KBM-7 (cell line): ENCODE data around the gene TEX11.
"Not testable (repeated sequence)": the region's sequence is repeated elsewhere in the genome, so short reads cannot be mapped to it uniquely, and the experiment has no call there.

Experiments
- DNase-seq: peaks from one replicate; pipeline ENCODE4 v3.0.0-alpha.2; 2015
- in situ Hi-C: fragments of 300-500 bp; cut with MboI; formaldehyde crosslinking; loops from 2 replicates; pipeline ENCODE4 v1.14.3; 2020; ENCODE audit warnings: low sequenced_read_pairs, low pct_unique_long_range_greater_than_20kb, mixed read lengths

The TEX11 gene

DNA sequence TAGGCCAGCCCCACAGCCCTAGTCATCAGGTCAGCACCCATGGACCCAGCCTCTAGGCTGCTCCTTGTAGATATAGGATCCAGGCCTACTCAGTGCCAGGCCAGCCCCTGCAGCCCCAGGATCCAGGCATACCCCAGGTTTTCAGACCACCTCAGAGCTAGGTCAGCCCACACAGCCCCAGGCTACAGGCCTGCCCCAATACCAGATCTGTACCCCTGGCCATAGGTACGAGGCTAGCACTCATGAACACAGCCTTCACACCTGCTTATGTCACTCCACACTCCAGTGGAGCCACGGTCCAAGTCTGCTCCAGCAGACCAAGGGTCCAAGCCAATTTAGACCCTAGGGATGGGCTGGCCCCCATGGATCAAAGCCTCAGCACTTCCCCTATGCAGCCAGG lies 272.8 kb downstream of the TEX11 start:
- in situ Hi-C loops: no loop called here
- no peak for DNase-seq

DNA sequence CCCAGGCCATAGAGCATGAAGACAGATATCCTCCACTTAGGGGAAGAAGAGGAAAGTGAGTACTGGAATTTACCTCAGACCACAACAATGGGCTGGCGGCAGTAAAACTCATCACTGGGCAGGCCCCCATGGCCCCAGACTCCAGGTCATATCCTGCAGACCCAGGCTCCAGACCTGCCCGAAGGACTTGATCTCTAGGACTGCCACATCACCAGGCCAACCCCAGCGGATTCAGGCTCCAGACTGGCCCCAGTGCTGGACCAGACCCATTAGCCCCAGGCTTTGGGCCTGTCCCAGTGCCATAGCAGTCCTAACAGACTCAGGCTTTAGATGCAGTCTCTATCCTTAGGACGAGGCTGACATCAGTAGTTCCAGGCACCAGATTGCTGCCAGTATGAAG lies 273.3 kb downstream of the TEX11 start:
- in situ Hi-C loops: no loop called here
- no peak for DNase-seq

DNA sequence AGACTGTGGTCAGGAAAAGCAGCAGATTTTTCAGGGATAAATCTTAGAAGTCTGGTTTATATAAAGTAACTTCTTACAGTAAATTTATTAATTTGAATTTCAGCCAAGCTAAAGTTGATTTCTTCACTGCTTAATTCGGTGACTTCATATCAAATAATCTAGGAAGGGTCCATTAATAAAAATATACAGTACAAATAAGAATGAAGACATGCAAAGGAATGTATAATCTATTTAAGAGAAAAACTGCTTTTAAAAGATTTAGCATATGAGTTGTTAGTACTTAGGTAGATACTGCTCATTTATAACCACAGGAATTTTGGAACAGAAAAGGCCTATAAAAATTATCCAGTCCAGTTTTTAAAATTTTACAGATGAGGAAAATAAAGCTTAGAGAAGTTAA lies 286.8 kb downstream of the TEX11 start:
- DNase-seq: no peak
- in situ Hi-C loops: no loop called here

DNA sequence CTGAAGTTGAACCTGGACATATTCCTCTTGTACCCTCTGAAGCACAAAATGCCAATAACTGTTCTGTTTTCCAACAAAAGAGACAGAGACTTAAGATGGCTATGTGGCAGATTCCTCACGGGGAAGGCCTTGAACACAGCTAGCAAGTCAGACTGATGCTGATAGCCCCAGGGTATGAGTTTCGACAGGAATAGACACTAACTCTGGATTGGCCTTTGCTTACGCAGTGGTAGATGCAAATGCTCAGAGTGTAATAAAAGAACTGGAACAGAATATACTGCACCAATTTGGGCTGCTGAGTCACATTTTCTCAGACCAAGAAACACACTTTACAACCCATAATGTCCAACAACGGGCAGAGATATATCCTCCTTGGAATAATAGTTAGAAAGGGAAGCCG lies 290.0 kb downstream of the TEX11 start:
- no peak for DNase-seq
- in situ Hi-C loops: no loop called here

DNA sequence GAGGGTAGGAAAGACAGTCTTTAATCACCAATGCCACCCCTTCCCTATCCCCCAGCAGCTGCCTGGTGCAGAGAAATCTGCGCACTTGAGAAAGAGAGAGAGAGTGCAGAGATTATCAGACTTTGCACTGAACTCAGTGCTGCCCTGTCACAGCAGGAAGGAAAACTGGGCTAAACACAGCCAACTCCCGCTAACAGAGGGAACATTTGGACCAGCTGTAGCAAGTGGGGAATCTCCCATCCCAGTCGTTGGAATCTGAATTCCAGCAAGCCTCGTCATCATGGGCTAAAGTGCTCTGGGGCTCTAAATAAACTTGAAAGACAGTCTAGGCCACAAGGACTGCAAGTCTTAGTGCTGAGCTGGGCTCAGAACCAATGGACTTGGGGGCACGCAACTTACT lies 295.2 kb downstream of the TEX11 start:
- in situ Hi-C loops: no loop called here
- no peak for DNase-seq

DNA sequence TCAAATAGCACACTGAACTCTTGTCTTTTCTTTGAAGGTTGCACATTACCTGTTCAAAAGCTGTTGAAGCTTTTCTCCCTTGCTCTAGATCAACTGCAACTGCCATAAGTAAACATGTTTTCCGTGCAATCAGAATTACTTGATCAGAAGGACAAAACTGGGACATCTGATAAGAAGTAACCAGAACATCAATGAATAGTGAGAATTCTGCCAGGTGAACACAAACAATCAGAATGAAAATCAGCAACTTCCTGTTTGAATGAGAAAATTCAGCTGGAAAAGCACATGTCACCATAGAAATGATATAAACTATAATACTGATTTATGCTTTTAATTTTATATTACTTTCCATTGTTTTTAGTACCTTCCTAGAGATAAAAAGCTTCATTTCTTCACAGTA lies 303.2 kb downstream of the TEX11 start:
- DNase-seq: no peak
- in situ Hi-C loops: no loop called here

DNA sequence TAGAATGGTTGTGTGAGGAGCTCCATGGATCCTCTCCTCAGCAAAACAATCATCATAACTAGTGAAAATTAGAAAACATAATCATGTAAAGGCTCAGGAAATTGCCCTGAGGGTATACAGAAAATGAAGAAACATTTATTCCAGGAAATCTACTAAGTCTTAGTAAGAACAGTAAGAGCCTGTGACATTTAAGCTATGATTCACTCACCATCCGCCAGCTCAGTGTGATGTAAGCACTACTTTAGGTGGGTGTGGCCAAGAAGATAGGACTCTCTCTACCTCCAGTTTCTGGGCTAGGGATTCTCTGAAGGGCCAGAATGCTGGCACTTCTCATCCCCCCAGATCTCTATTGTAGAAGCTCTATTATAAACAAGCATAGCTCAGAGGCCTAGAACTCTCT lies 316.4 kb downstream of the TEX11 start:
- no peak for DNase-seq
- in situ Hi-C loops: no loop called here

DNA sequence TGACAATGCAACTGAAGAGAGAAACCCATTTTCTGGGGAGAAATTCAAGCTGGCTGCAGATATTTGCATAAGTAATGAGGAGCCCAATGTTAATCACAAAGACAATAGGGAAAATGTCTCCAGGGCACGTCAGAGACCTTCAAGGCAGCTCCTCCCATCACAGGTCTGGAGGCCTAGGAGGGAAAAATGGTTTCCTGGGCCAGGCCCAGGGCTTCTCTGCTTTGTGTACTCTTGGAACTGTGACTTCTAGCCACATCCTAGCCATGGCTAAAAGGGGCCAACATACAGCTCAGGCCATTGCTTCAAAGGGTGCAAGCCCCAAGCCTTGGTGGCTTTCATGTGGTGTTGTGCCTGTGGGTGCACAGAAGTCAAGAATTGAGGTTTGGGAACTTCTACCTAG lies 321.4 kb downstream of the TEX11 start:
- DNase-seq, in situ Hi-C loops: not testable (repeated sequence)

DNA sequence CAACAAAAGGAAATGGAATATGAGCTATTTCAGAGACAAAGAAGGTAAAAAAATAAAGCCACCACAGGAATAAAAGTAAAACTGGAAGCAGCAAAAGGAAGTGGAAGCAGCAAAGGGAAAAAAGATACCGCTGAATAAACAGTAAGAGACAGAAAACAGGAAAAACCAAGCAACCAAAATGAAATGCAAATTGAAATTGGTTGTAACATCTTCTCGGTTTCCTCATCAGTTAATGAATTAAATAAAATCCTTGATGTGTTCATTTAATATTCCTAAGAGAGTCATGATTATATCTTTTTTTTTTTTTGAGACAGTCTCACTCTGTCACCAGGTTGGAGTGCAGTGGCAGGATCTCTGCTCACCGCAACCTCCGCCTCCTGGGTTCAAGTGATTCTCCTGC lies 331.1 kb downstream of the TEX11 start:
- in situ Hi-C loops: no loop called here
- no peak for DNase-seq

DNA sequence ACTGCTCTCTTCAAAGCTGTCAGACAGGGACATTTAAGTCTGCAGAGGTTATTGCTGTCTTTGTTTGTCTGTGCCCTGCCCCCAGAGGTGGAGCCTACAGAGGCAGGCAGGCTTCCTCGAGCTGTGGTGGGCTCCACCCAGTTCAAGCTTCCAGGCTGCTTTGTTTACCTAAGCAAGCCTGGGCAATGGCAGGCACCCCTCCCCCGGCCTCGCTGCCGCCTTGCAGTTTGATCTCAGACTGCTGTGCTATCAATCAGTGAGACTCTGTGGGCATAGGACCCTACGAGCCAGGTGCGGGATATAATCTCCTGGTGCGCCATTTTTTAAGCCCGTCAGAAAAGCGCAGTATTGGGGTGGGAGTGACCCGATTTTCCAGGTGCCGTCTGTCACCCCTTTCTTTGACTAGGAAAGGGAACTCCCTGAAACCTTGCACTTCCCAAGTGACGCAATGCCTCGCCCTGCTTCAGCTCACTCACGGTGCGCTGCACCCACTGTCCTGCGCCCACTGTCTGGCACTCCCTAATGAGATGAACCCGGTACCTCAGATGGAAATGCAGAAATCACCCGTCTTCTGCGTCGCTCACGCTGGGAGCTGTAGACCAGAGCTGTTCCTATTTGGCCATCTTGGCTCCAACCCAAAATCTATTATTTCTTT lies 338.5 kb downstream of the TEX11 start:
- DNase-seq, in situ Hi-C loops: not testable (repeated sequence)

DNA sequence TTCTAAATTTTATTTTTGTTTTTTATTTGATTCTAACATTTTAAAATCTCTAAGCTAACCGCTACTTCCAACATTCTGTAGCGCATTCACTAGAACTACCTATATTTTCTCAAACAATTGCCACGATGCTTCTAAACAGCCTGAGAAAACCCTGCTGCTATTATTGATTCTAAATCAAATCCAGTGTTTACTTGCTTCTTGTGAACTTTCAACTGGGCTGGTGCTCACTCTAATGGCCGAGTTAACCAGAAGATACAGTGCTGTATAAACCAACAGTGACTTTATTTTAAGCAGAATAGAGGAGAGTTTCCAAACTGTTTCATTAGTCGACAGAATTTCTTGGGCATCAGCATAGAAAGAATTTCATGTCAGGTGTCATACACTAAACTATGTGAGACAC lies 353.6 kb downstream of the TEX11 start:
- in situ Hi-C loops: loop anchor here (10.0 kb wide), 1 partner anchor 100 kb away; no protein-coding TSS in a partner anchor
- no peak for DNase-seq

DNA sequence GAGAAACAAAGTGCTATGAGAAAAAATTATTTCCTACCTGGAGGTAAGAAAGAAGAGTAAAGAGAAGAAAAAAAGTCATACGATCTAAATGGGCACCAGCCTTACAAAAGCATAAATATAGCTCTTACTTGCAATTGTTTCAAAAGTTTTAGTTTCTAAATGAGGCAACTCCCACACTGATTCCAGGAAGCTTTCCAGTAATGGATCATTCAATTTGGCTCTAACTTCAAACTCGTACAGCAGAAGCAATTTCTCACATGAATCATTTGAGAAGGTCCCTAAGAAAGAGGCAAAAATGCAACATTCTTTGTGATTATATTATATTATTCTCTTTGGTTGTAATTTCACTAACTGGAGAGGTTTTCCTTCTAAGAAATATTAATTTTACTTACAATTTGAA lies 354.0 kb downstream of the TEX11 start:
- DNase-seq: no peak
- in situ Hi-C loops: loop anchor here (10.0 kb wide), 1 partner anchor 100 kb away; no protein-coding TSS in a partner anchor

DNA sequence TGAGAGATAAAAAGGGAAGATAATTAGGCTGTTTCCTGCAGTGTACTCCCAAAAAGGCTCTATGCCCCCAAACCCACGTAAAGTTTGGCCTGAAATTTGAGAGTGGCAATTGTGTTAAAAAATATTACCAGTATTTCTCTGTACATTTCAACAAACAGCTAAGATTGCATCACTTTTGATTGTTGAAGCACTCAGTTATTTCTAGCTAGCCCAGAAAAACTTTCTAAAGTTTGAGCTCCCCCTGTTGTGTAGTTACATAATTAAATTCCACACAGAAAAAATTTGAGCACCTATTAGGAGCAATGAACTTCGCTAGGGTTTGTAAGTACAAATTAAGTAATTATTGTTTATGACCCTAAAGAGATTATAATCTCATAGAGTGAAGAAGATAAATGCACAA lies 354.4 kb downstream of the TEX11 start:
- peak; percentile 53 for DNase-seq
- in situ Hi-C loops: loop anchor here (10.0 kb wide), 1 partner anchor 99 kb away; no protein-coding TSS in a partner anchor

DNA sequence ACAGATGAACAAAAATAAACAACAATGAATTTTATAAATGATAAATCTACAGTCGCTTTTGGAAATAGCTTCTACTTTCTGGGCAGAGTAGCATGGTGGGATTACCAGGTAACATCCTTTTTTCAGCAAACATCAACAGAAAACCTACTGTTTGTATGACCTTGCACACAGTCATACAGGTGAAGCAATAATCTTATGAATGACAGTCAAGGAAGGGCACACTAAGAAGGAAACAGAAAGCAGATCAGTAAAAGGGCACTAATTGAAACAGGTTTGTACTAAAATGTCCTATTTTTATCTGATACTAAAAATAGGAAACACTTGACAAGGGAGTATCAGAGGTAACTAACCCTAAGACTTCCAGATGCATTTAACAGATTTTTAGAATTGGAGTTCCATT lies 355.0 kb downstream of the TEX11 start:
- no peak for DNase-seq
- in situ Hi-C loops: loop anchor here (10.0 kb wide), 1 partner anchor 99 kb away; no protein-coding TSS in a partner anchor

DNA sequence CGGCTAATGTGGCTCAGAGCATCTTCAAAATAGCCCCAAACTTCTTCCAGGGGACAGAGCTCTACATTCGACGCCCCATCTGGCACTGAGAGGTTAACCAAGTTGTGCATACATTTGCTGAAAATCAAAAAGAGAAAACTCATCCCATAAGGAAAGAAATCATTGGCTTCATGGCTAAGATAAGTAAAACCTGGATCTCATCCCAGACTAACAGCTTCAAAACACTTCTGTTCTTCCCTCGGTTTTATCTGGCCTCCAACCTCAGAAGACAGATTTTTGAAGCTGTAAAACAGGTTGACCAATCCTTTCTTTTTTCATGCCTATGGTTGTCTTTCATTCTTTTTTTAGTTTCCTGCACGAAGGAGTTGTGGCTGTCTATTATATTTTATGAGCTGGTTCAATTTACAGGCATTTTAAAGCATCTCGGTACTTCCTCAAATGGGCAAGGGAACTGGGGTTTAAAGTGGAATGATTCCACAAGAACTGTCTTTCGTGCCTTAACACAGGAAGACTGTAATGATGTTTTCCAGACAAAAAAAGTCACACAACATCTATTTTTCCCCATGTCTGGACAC lies 356.3 kb downstream of the TEX11 start:
- in situ Hi-C loops: loop anchor here (10.0 kb wide), 1 partner anchor 97 kb away; no protein-coding TSS in a partner anchor
- DNase-seq: peak; percentile 85

DNA sequence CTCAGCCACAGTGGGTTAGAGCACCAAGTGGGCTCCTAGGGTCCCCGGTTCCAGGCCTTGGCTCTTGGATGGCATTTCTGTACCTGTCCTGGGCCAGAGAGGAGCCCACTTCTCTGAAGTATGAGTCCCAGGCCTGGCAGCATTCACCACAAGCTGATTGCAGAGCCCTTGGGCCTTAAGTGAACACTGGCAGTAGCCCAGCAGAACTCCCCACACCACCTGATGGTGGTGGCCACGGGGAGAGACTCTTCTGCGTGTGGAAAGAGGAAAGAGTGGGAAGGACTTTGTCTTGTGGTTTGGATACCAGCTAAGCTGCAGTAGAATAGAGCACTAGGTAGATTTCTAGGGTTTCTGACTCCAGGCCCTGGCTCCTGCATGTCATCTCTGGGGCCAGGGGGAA lies 359.1 kb downstream of the TEX11 start:
- peak; percentile 32 for DNase-seq
- in situ Hi-C loops: no loop called here

DNA sequence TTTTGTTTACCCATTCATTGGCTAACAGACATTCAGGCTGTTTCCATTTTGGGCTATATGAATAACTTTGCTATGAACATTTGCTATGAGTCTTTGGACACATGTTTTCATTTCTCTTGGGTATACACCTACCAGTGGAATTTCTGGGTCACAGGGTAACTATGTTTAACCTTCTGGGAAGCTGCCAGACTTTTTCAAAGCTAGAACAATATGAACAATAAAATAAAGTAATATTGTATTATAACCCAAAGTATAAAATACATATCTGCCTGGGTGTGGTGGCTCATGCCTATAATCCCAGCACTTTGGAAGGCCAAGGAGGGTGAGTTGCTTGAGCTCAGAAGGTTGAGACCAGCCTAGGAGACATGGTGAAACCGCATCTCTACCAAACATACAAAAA lies 373.3 kb downstream of the TEX11 start:
- in situ Hi-C loops: no loop called here
- DNase-seq: no peak

DNA sequence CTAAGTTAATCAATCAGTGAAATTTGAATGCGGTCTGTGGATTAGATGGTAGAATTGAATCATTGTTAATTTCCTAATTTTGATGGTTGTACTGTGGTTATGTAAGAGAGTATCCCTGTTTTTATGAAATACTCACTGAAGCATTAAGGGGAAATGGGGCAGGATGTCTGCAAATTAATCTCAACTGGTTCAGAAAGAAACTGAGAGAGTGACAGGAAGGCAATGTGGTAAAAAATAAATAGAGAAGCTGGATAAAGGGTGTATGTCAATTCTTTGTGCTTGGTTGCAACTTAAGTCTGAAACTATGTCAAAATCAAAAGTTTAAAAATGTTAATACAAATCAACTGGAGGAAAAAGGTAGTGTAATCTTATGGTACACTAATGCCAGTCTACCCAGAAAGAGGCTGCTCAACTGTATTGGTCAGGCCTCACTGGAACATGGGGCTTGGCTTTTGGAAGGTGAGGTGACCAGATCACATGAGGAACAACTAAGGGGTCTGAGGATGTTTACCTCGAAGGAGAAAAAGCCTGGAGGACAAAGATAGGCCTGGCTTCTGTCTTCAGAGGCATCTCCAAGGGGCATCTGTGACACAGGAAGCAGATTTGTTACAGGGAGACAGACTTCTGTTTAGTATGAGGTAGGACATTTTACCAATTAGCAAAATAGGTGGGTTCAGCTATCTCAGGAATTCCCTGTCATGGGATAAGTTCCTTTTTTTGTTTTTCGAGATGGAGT lies 380.7 kb downstream of the TEX11 start:
- peak; percentile 71 for DNase-seq
- in situ Hi-C loops: no loop called here

DNA sequence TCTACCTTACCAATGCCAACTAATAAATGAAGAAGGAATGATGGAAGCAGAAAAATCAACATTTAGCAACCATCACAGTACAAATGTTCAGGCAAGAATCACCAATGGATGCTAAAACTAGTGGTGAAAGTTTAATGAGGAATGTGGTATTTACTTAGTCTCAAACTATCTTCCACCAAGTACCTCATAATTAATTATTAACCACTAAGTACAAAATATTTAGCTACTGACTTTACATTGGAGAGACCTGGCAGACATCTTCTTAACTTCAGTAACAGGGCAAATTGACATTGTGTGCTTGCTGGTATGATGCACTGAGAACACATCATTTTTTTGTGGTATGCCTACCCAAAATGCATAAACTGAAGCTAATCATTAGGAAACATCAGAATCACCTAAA lies 381.5 kb downstream of the TEX11 start:
- DNase-seq: no peak
- in situ Hi-C loops: no loop called here

DNA sequence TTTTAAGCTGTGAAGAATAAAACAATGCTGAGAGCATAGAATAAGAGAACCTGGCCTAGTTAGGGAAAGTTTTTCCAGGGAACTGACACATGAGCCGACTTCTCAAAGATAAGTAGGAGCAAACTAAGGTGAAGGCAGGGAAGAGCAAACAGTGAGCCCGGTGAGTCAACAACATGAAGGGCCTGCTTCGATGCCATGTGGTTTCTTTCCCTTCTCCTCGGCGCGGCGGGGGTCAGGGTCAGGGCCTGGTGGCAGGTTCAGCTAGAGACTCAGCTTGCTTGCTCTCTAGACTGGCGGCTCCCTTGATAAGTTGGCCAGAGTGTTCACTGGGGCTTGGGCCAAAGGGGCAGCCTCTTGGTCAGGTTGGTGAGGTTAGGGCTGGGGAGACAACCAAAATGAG lies 382.8 kb downstream of the TEX11 start:
- in situ Hi-C loops: no loop called here
- no peak for DNase-seq
